Skeletal muscle satellite cell (primary cell): ENCODE data around the gene GSKIP.

Experiments used
- H3K27me3 ChIP-seq: 2 replicates; pipeline ENCODE4 v1.7.0; 2013; ENCODE audit warnings: low read length; ENCODE audit not compliant: control insufficient read depth, insufficient read depth
- H3K36me3 ChIP-seq: 2 replicates; pipeline ENCODE4 v1.7.0; 2013; ENCODE audit warnings: mild to moderate bottlenecking, control low read depth, low read length; ENCODE audit not compliant: insufficient read depth
- H3K4me1 ChIP-seq: 2 replicates; pipeline ENCODE4 v1.7.0; 2013; ENCODE audit warnings: low read length; ENCODE audit not compliant: control insufficient read depth, insufficient read depth
- H3K4me2 ChIP-seq: 2 replicates; pipeline ENCODE4 v1.7.0; 2013; ENCODE audit warnings: mild to moderate bottlenecking, low read length
- H3K4me3 ChIP-seq: 2 replicates; pipeline ENCODE4 v1.7.0; 2013; ENCODE audit warnings: low read length
- H3K9ac ChIP-seq: 2 replicates; pipeline ENCODE4 v1.7.0; 2013; ENCODE audit warnings: mild to moderate bottlenecking, low read depth, low read length, moderate library complexity
- H3K9me3 ChIP-seq: replicated peaks from 2 replicates; pipeline ENCODE4 v1.7.0; 2013; ENCODE audit warnings: mild to moderate bottlenecking, control low read depth, low read length
- small RNA-seq: library from RNA; depleted of rRNA; stranded (forward); fragments of <200 nt; gene quantifications from one replicate; pipeline ENCODE3, GENCODE V24; 2012

The GSKIP gene

GRCh38 chr14:96421236-96421635 is 57.9 kb downstream of the GSKIP start:
- Histone ChIP-seq H3K9me3 (no peaks in the 10 kb centered on the region), H3K4me2 (no peak overlapping the region), H3K27me3 (peaks cover 6% of the 10 kb centered on the region), H3K36me3 (no peaks in the 10 kb centered on the region), H3K4me3 (no peak overlapping the region), H3K9ac (no peak overlapping the region), H3K4me1 (peaks cover 5% of the 10 kb centered on the region)

- Histone ChIP-seq H3K4me2 (no peak overlapping the region), H3K4me1 (peaks cover 5% of the 10 kb centered on the region), H3K27me3 (peaks cover 10% of the 10 kb centered on the region), H3K9ac (no peak overlapping the region), H3K4me3 (no peak overlapping the region), H3K36me3 (no peaks in the 10 kb centered on the region), H3K9me3 (no peaks in the 10 kb centered on the region)
Measured at GRCh38 chr14:96422992-96423391, 59.7 kb downstream of the GSKIP start.

GRCh38 chr14:96423446-96424108 is 60.3 kb downstream of the GSKIP start:
- no peaks in the 10 kb centered on the region for H3K9me3 ChIP-seq
- peak overlapping the region; percentile 71 for H3K4me3 ChIP-seq
- H3K4me2 ChIP-seq, result peak overlapping the region; percentile 96
- H3K27me3 ChIP-seq, result peaks cover 10% of the 10 kb centered on the region
- peak overlapping the region; percentile 53 for H3K9ac ChIP-seq
- no peaks in the 10 kb centered on the region for H3K36me3 ChIP-seq
- peaks cover 5% of the 10 kb centered on the region for H3K4me1 ChIP-seq

GRCh38 chr14:96424109-96424989 is 61.0 kb downstream of the GSKIP start:
- Histone ChIP-seq H3K4me1 (peaks cover 5% of the 10 kb centered on the region), H3K27me3 (peaks cover 10% of the 10 kb centered on the region), H3K9ac (peak overlapping the region; percentile 53), H3K4me2 (peak overlapping the region; percentile 96), H3K36me3 (no peaks in the 10 kb centered on the region), H3K9me3 (no peaks in the 10 kb centered on the region), H3K4me3 (peak overlapping the region; percentile 71)

- Histone ChIP-seq H3K4me1 (no peaks in the 10 kb centered on the region), H3K9me3 (no peaks in the 10 kb centered on the region), H3K27me3 (no peaks in the 10 kb centered on the region), H3K9ac (no peak overlapping the region), H3K4me2 (no peak overlapping the region), H3K36me3 (no peaks in the 10 kb centered on the region), H3K4me3 (no peak overlapping the region)
Measured at GRCh38 chr14:96434040-96434439, 70.7 kb downstream of the GSKIP start.

Small RNAs within 50 kb of the gene (small RNA-seq; reads per million reads assigned to genes)
- gene RNU2-33P, result 5.9 reads per million, percentile 87 among the genes with 10 or more reads in this experiment
